C4-2B (cell line): Measurements from ENCODE around the gene SPSB3.

ENCODE experiments used
- ZFX ChIP-seq: fragments of 450-650 bp; IDR thresholded peaks from 2 replicates; pipeline ENCODE4 v1.6.1; 2017
- TF ChIP-seq, protein P1 (sequence below): fragments of 450-650 bp; conservative IDR thresholded peaks from 2 replicates; pipeline ENCODE4 v1.5.1; 2017; ENCODE audit warnings: mild to moderate bottlenecking

DNA sequence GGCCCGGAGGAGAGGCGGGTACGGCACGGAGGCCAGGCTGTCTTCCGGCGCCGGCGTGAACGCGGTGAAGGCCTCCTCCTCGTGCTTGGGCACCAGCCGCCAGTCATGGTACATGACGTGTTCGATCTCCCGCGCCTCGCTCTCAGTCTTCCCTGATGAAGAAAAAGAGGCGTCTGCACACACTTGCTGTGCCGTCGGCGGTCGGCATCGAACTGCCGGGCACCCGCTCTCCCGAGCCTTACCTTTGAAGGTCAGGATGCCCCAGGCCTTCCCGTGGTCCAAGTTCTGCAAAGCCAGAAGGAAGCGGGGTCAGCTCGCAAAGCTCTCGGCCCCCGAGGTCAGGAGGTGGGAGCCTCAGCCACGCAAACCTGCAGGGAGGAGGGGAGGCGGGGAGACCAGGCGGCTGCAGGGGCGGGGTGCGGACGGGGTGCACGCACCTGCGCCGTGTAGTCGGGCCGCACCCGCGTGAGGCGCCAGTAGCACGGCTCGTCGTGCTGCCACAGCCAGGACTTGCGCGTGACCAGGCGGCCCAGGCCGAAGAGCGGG lies 9.9 kb downstream of the SPSB3 start, which contains the start of gene EME2:
- TF ChIP-seq, protein P1, sequence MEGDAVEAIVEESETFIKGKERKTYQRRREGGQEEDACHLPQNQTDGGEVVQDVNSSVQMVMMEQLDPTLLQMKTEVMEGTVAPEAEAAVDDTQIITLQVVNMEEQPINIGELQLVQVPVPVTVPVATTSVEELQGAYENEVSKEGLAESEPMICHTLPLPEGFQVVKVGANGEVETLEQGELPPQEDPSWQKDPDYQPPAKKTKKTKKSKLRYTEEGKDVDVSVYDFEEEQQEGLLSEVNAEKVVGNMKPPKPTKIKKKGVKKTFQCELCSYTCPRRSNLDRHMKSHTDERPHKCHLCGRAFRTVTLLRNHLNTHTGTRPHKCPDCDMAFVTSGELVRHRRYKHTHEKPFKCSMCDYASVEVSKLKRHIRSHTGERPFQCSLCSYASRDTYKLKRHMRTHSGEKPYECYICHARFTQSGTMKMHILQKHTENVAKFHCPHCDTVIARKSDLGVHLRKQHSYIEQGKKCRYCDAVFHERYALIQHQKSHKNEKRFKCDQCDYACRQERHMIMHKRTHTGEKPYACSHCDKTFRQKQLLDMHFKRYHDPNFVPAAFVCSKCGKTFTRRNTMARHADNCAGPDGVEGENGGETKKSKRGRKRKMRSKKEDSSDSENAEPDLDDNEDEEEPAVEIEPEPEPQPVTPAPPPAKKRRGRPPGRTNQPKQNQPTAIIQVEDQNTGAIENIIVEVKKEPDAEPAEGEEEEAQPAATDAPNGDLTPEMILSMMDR: no peak
- TF ChIP-seq ZFX: no peak
